Neural cell (in vitro differentiated cells): ENCODE data around the gene ZBTB14. TPM values are rescaled to one million over a fixed set of nuclear protein-coding genes. Genes with fewer than 3 reads are reported as not detected.

Experiments used
- polyA plus RNA-seq: library from polyadenylated mRNA; depleted of rRNA; stranded (reverse); fragments of >200 nt; gene quantifications from 2 replicates; pipeline ENCODE4 v1.2.3, GENCODE V29; 2014

ZBTB14 gene
- polyA plus RNA-seq, 1 donor from 2014 or later, result 33.5 TPM

Other genes with a start within 250 kb of the ZBTB14 start
- not detected in 2 replicates for gene AKAIN1, start 98.5 kb downstream of the ZBTB14 start, polyA plus RNA-seq
- gene EPB41L3, start 248.3 kb upstream of the ZBTB14 start, polyA plus RNA-seq, result 19.0 and 19.6 TPM in 2 replicates